Sigmoid colon (tissue), 4 donors: ENCODE data around the gene STK17B.

Experiments used
- CTCF ChIP-seq, 4 experiments: fragments of 450-650 bp in 3 of 4; fragments of 200-600 bp in 1 of 4; IDR thresholded peaks; one replicate each; pipeline ENCODE4 v1.5.1; 2016 to 2019; ENCODE audit warnings: antibody characterized with exemption in 4 of 4, mild to moderate bottlenecking in 3 of 4, moderate library complexity in 2 of 4
- EP300 ChIP-seq, 4 donors: sonication (generic); formaldehyde crosslinking; IDR thresholded peaks; one replicate each; pipeline ENCODE4 v1.6.1; 2017; ENCODE audit warnings: antibody characterized with exemption in 4 of 4
- POLR2A ChIP-seq, 2 donors: fragments of 450-650 bp; IDR thresholded peaks; one replicate each; pipeline ENCODE4 v1.6.1; 2016; ENCODE audit warnings: antibody characterized with exemption in 2 of 2, mild to moderate bottlenecking in 2 of 2, moderate library complexity in 2 of 2
- POLR2AphosphoS5 ChIP-seq, 4 donors: sonication (generic); formaldehyde crosslinking; IDR thresholded peaks; one replicate each; pipeline ENCODE4 v1.6.1; 2017; ENCODE audit warnings: antibody characterized with exemption in 4 of 4

DNA sequence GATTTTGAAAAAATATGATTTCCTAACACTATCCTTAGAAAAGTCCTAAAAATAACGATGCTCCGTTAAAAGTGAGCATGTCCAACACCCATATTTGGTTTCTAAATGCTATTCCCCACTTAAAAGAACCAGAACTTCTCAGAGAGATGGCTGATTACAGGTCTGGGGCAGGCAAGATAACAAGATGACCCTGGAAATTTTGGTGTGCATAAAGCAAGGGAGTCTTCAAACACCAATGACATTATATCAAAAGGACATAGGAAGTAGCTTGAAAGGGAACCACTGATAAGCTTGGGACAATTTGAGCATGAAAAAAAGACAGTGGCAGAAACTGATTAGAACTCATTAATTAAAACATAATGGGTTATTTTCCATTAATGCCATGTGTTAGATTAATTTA is 17.9 kb downstream of the STK17B start:
- TF ChIP-seq CTCF (IDR thresholded peaks at IDR 0.05) (no peak), POLR2A (IDR thresholded peaks at IDR 0.05) (no peak), EP300 (IDR thresholded peaks at IDR 0.05) (no peak), POLR2AphosphoS5 (IDR thresholded peaks at IDR 0.05) (no peak)
